ENCODE measurements around the gene NAA20. TPM values are rescaled to one million over a fixed set of nuclear protein-coding genes. Genes with fewer than 3 reads are reported as not detected.

The NAA20 gene
- total and polyA plus RNA-seq, 4 donors, result 26.8 to 75.6 (median 39.2) TPM

DNA sequence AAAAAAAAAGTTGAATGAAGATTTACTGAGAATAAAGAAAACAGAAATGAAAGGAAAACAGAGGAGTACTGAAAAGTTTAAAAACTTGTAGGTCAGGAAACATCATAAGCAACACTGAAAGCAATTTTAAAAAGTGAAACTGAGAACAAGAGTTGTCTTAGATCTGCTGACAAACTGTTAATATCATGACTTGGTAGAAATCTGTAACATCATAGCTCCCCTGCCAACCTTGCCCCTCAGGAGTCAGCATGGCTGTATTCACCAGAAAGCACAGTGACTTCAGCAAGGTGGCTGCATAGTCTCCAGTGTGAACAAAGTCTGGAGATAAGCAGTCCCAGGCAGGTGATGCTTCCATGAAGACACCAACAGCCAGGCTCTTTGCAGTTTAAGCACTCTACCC is 5.3 kb downstream of the NAA20 start:
- H3K9ac ChIP-seq (ENCODE audit: low read depth in 1 of 2, low read length in 2 of 2), result no peak overlapping the region
- DNase-seq (ENCODE audit: low spot score), result no peak
- peaks cover 2 to 11% (median 5%) of the 10 kb centered on the region in 4 donors for H3K36me3 ChIP-seq (ENCODE audit: control insufficient read depth in 4 of 4, insufficient read depth in 3 of 4, low read depth in 1 of 4, low read length in 3 of 4)
- no peaks in the 10 kb centered on the region for H3K27me3 ChIP-seq (ENCODE audit: control insufficient read depth in 4 of 4, insufficient read depth in 4 of 4, low read length in 3 of 4)
- H3K4me1 ChIP-seq (ENCODE audit: control insufficient read depth in 4 of 4, insufficient read depth in 4 of 4, low read length in 3 of 4), result peaks cover 9 to 19% (median 14%) of the 10 kb centered on the region in 4 donors
- TF ChIP-seq, protein P1, sequence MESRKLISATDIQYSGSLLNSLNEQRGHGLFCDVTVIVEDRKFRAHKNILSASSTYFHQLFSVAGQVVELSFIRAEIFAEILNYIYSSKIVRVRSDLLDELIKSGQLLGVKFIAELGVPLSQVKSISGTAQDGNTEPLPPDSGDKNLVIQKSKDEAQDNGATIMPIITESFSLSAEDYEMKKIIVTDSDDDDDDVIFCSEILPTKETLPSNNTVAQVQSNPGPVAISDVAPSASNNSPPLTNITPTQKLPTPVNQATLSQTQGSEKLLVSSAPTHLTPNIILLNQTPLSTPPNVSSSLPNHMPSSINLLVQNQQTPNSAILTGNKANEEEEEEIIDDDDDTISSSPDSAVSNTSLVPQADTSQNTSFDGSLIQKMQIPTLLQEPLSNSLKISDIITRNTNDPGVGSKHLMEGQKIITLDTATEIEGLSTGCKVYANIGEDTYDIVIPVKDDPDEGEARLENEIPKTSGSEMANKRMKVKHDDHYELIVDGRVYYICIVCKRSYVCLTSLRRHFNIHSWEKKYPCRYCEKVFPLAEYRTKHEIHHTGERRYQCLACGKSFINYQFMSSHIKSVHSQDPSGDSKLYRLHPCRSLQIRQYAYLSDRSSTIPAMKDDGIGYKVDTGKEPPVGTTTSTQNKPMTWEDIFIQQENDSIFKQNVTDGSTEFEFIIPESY (IDR thresholded peaks at IDR 0.05), result no peak
- TF ChIP-seq, protein P2, sequence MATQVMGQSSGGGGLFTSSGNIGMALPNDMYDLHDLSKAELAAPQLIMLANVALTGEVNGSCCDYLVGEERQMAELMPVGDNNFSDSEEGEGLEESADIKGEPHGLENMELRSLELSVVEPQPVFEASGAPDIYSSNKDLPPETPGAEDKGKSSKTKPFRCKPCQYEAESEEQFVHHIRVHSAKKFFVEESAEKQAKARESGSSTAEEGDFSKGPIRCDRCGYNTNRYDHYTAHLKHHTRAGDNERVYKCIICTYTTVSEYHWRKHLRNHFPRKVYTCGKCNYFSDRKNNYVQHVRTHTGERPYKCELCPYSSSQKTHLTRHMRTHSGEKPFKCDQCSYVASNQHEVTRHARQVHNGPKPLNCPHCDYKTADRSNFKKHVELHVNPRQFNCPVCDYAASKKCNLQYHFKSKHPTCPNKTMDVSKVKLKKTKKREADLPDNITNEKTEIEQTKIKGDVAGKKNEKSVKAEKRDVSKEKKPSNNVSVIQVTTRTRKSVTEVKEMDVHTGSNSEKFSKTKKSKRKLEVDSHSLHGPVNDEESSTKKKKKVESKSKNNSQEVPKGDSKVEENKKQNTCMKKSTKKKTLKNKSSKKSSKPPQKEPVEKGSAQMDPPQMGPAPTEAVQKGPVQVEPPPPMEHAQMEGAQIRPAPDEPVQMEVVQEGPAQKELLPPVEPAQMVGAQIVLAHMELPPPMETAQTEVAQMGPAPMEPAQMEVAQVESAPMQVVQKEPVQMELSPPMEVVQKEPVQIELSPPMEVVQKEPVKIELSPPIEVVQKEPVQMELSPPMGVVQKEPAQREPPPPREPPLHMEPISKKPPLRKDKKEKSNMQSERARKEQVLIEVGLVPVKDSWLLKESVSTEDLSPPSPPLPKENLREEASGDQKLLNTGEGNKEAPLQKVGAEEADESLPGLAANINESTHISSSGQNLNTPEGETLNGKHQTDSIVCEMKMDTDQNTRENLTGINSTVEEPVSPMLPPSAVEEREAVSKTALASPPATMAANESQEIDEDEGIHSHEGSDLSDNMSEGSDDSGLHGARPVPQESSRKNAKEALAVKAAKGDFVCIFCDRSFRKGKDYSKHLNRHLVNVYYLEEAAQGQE (IDR thresholded peaks at IDR 0.05), result no peak
- no peak overlapping the region for H3K4me3 ChIP-seq (ENCODE audit: low read depth in 1 of 3, low read length in 3 of 3)
- no peak overlapping the region for H3K27ac ChIP-seq (ENCODE audit: low read depth in 1 of 2, low read length in 2 of 2)
- H3K9me3 ChIP-seq (ENCODE audit: control insufficient read depth in 4 of 4, low read length in 3 of 4), result no peaks in the 10 kb centered on the region

DNA sequence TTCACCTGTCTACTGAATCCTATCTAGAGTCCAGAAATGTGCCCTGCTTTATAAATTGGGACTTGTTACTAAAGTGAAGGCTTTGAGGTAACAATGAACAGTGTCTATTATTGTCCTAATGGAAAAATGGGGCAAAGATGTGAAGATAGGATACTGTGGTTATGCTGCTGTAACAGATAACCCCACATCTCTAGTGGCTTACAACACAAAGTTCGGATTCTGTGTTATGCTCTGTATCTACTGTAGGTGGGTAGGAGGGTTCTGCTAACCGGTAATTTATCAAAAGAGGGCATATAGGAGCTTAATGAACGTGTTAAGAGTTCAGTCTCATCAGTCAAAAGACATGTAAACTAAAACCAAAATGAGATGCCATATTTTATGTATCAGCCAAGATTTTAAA is 6.2 kb downstream of the NAA20 start:
- no peak for DNase-seq (ENCODE audit: low spot score)
- no peak overlapping the region for H3K27ac ChIP-seq (ENCODE audit: low read depth in 1 of 2, low read length in 2 of 2)
- H3K36me3 ChIP-seq (ENCODE audit: control insufficient read depth in 4 of 4, insufficient read depth in 3 of 4, low read depth in 1 of 4, low read length in 3 of 4), result peaks cover 2 to 11% (median 6%) of the 10 kb centered on the region in 4 donors
- 94% methylated on average over 3 of the region's 3 CpGs for WGBS
- no peaks in the 10 kb centered on the region for H3K27me3 ChIP-seq (ENCODE audit: control insufficient read depth in 4 of 4, insufficient read depth in 4 of 4, low read length in 3 of 4)
- peaks cover 6 to 12% (median 10%) of the 10 kb centered on the region in 4 donors for H3K4me1 ChIP-seq (ENCODE audit: control insufficient read depth in 4 of 4, insufficient read depth in 4 of 4, low read length in 3 of 4)
- H3K9me3 ChIP-seq (ENCODE audit: control insufficient read depth in 4 of 4, low read length in 3 of 4), result no peaks in the 10 kb centered on the region
- TF ChIP-seq YY1 (IDR thresholded peaks at IDR 0.05) (no peak), EGR1 (IDR thresholded peaks at IDR 0.05; ENCODE audit: low read depth in 2 of 2) (no peak), RAD21 (IDR thresholded peaks at IDR 0.05) (no peak), FOXA1 (IDR thresholded peaks at IDR 0.05) (no peak)
- H3K4me3 ChIP-seq (ENCODE audit: low read depth in 1 of 3, low read length in 3 of 3), result no peak overlapping the region
- H3K9ac ChIP-seq (ENCODE audit: low read depth in 1 of 2, low read length in 2 of 2), result no peak overlapping the region

DNA sequence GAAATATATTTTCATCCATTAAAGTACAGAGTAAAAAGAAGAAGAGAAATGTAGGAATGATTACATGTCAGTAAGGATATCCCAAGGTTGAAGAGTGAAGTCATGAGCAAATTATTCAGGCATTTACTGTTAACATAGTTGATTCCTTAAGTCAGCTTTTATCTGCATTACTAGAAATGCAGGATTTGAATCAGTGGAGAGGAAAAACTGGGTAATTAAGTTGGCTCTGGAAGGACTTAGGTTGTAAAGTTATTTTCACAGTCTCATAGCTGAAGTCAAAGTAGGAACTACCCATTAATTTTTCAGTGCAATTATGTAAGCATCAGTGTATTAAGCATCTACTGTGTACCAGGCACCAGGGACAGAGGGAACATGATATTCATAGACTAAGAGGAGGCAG is 7.8 kb downstream of the NAA20 start:
- peaks cover 0 to 3% (median 0%) of the 10 kb centered on the region in 4 donors for H3K4me1 ChIP-seq (ENCODE audit: control insufficient read depth in 4 of 4, insufficient read depth in 4 of 4, low read length in 3 of 4)
- H3K27me3 ChIP-seq (ENCODE audit: control insufficient read depth in 4 of 4, insufficient read depth in 4 of 4, low read length in 3 of 4), result no peaks in the 10 kb centered on the region
- H3K27ac ChIP-seq (ENCODE audit: low read depth in 1 of 2, low read length in 2 of 2), result no peak overlapping the region
- no peak overlapping the region for H3K9ac ChIP-seq (ENCODE audit: low read depth in 1 of 2, low read length in 2 of 2)
- H3K4me3 ChIP-seq (ENCODE audit: low read depth in 1 of 3, low read length in 3 of 3), result no peak overlapping the region
- H3K9me3 ChIP-seq (ENCODE audit: control insufficient read depth in 4 of 4, low read length in 3 of 4), result no peaks in the 10 kb centered on the region
- no peak for DNase-seq (ENCODE audit: low spot score)
- peaks cover 3 to 11% (median 9%) of the 10 kb centered on the region in 4 donors for H3K36me3 ChIP-seq (ENCODE audit: control insufficient read depth in 4 of 4, insufficient read depth in 3 of 4, low read depth in 1 of 4, low read length in 3 of 4)
- TF ChIP-seq, protein P3, sequence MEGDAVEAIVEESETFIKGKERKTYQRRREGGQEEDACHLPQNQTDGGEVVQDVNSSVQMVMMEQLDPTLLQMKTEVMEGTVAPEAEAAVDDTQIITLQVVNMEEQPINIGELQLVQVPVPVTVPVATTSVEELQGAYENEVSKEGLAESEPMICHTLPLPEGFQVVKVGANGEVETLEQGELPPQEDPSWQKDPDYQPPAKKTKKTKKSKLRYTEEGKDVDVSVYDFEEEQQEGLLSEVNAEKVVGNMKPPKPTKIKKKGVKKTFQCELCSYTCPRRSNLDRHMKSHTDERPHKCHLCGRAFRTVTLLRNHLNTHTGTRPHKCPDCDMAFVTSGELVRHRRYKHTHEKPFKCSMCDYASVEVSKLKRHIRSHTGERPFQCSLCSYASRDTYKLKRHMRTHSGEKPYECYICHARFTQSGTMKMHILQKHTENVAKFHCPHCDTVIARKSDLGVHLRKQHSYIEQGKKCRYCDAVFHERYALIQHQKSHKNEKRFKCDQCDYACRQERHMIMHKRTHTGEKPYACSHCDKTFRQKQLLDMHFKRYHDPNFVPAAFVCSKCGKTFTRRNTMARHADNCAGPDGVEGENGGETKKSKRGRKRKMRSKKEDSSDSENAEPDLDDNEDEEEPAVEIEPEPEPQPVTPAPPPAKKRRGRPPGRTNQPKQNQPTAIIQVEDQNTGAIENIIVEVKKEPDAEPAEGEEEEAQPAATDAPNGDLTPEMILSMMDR (IDR thresholded peaks at IDR 0.05; ENCODE audit: low read depth, low read length, missing input control), result no peak
- TF ChIP-seq, protein P2 (IDR thresholded peaks at IDR 0.05), result no peak
- TF ChIP-seq YY1 (IDR thresholded peaks at IDR 0.05), result no peak
- no peak for TF ChIP-seq HNF4A (conservative IDR thresholded peaks at IDR 0.05)
- no peak for TF ChIP-seq HNF4G (IDR thresholded peaks at IDR 0.05)
- TF ChIP-seq FOXA2 (IDR thresholded peaks at IDR 0.05), result no peak
- TF ChIP-seq TAF1 (conservative IDR thresholded peaks at IDR 0.05), result no peak
- no peak for TF ChIP-seq SP1 (IDR thresholded peaks at IDR 0.05)
- TF ChIP-seq FOXA1 (IDR thresholded peaks at IDR 0.05), result no peak
- no peak for TF ChIP-seq EGR1 (IDR thresholded peaks at IDR 0.05; ENCODE audit: low read depth in 2 of 2)
- TF ChIP-seq, protein P1 (IDR thresholded peaks at IDR 0.05), result no peak
- TF ChIP-seq, protein P4, sequence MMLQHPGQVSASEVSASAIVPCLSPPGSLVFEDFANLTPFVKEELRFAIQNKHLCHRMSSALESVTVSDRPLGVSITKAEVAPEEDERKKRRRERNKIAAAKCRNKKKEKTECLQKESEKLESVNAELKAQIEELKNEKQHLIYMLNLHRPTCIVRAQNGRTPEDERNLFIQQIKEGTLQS (IDR thresholded peaks at IDR 0.05), result no peak
- TF ChIP-seq, protein P5, sequence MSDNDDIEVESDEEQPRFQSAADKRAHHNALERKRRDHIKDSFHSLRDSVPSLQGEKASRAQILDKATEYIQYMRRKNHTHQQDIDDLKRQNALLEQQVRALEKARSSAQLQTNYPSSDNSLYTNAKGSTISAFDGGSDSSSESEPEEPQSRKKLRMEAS (IDR thresholded peaks at IDR 0.05), result no peak

Measured in liver (tissue), 9 donors.